GM18508 (cell line): Measurements from ENCODE around the gene TMEM69.
"Not testable (repeated sequence)": the region's sequence is repeated elsewhere in the genome, so short reads cannot be mapped to it uniquely, and the experiment has no call there.

Experiments used
- ATAC-seq: cut with Tn5 transposase; IDR thresholded peaks from one replicate; pipeline ENCODE4 v1.9.1; 2021; ENCODE audit warnings: moderate number of reproducible peaks; ENCODE audit not compliant: insufficient read depth, unreplicated experiment

Gene TMEM69

GRCh38 chr1:45687754-45688740 is at the start of gene TMEM69:
Gene TMEM69, plus strand, starts transcription at chr1:45688181. Its CDS starts 2,888 bp downstream, at chr1:45691069.
- no peak for ATAC-seq

DNA sequence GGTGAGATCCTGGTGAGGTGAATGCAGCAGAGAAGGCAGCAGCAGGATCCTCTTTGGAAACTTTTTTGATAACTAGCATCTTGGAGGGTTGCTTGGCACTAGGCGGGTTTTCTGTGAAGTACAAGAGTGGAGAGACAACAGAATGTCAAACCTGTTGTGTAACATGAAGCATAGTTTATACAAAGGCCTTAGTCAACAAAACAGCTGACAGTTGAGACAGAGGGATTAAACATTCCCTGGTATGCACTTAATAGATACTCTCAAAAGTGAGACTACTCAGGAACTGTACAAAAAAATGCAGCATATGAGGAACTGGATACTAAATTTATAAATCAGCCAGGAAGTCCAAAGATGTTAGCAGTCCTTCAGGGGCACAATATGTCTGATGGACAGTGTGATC is 47.7 kb upstream of the TMEM69 start:
- ATAC-seq: no peak

DNA sequence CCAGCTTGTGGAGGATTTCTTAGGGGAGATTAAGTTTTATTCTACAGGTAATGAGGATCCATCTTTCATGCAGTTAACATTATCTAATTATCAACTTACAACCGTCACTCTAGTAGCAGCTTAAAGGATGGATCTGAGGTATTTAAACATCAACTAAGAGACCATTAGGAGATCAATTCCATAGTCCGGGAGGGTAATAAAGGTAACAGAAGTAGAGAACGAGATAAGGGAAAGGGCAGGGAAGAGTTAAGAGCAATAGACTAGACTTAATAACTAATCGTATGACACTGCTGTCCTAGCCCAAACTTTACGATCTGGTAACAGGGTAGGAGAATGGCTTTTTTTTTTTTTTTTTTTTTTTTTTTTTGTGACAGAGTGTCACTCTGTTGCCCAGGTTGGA is 44.7 kb upstream of the TMEM69 start:
- ATAC-seq: no peak

DNA sequence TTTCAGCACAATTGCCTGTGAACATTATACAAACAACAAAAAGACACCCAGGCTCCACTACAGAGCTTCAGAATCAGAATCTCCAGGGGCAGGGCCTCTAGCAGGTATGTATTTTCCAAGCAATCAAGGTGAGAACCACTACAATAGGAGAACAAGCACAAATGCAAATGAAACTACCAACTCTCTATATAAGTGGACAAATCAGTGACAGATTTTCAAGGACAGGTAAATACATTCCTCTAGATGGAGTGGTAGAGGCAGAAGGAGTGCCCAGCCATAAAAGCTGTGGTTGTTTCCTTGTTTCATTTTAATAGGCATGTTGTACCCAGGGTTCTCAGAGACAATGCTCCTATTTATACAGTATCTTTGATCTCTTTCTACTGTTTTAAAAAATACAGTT is 44.0 kb upstream of the TMEM69 start:
- ATAC-seq: no peak

DNA sequence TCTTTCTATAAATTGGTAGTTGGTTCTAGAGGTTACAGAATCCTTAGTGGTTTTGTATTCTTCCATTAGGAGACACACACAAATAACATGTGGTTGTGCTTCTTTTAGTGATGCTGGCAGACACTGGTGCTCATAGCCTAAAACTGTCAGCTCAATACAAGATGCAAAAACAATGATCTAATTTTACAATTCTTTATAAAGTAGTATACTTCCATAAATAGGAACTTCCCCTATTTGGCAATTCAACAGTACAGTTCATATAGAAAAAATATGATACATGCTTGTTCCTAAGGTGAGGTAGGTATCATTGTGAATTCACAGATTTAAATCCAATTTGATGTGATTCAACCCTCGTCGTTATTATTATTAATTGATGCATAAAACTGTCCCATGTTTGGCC is 43.3 kb upstream of the TMEM69 start:
- no peak for ATAC-seq

- no peak for ATAC-seq
These were observed 40.5 kb upstream of the TMEM69 start for GRCh38 chr1:45647248-45648021.

- no peak for ATAC-seq
These were observed 33.3 kb upstream of the TMEM69 start for GRCh38 chr1:45654540-45655280.

DNA sequence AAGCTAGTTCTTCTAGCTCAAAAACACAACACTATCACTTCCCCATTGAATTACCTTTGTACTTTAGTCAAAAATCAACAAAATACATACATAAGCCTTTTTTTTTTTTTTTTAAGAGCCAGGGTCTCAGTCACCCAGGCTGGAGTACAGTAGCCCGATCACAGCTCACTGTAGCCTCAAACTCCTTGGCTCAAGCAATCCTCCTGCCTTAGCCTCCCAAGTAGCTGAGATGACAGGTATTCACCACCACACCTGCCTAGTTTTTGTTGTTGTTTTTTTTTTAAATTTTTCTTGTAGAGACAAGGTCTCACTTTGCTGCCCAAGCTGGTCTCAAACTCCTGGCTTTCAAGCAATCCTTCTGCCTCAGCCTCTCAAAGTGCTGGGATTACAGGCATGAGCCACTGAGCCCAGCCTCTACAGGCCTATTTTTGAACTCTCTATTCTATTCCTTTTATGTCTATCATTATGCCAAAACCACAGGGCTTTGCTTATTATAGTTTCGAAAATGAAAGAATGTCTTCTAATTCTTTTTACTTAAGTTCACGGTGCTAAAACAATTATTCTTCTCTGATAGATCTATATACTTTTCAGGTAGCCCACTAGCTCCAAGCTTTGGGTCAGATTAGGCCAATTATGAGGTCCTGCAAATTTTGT is 31.3 kb upstream of the TMEM69 start:
- no peak for ATAC-seq

DNA sequence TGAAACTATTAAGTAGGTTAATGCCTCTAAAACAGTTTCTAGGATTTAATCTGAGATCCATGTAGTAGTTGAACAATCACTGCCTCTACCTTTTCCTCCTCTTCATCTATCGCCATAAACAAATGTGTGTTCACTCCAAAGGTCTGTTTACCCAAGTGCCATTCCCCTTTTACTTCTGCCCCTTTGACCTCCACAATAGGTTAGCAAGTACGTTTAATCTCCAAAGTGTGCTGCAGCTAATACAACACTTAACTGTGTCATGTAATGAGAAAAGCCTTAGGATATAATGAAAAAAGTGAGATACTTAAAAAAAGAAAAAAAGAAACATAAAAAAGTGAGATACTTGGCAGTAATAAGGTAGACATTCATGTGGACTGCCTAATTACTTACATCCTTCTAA is 29.8 kb upstream of the TMEM69 start:
- no peak for ATAC-seq

DNA sequence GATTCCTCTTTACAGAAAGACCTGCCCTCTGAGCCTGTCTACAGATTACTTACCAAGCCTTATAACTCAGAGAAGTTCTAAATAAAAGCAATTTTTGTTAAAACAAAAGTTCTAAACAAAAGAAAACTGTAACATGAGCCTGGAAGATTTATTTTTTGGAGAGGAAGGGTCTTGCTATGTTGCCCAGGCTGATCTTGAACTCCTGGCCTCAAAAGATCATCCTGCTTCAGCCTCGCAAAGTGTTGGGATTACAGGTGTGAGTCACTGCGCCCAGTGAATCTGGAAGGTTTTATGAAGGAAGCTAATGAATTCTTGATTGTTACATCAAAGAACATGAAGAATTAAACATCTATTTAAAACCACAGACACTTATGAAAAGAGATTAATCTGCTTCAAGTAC is 28.8 kb upstream of the TMEM69 start:
- ATAC-seq: no peak

DNA sequence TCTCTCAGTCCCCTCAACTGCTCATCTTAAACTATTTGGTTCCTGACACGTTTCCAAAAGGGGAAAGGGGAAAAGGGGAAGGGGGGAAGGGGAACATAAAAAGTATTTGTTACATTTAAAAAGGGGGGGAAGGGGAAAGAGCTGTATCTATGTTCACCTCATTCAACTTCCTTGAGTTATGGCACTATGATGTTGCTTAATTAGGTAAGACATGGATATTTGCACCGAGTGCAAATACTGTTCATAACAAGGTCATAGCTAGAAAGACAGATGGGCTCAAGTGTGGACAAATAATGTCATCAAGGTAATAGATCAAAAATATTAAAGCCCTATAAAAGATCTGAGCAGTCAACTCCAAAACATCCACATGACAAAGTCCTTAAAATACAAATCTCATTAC is 27.6 kb upstream of the TMEM69 start:
- no peak for ATAC-seq

GRCh38 chr1:45666836-45667235 is 21.1 kb upstream of the TMEM69 start:
- no peak for ATAC-seq

- ATAC-seq: no peak
These were observed 20.5 kb upstream of the TMEM69 start for GRCh38 chr1:45667321-45668111.

GRCh38 chr1:45668526-45668925 is 19.5 kb upstream of the TMEM69 start:
- ATAC-seq: no peak

GRCh38 chr1:45669379-45669778 is 18.6 kb upstream of the TMEM69 start:
- ATAC-seq: no peak

DNA sequence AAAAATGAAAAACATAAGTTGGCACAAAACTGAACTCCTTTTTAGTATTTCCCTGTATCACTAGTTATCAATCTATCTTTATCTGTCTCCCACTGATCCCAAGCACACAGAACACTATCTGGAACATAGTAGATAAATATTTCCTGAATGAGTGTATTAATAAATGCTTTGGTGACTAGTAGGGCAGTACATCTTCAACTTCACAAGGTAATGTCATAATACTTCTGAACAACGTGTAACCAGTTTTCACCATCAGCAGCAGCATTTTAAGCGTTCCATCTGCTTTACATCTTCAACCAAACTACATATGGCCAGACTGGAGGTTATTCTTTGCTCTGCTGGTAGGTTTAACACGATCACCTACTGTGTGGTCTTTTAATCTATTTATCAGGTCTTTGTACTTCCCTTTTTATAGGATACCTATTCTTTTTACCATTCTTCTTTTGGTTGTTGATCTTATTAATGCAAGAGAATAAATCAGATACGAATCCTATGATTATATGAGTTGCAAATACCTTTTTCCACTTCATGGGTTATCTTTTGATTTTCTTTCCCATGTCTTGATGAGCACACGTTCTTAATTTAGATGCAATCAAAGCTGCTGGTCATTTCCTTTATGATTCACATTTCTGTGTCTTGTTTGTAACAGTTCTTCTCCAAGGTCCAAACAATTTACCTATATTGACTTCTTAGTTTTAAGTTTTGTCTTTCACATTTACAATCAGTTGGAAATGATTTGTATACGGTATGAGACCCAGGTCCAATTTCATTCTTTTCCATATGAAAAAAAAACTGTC is 17.9 kb upstream of the TMEM69 start:
- ATAC-seq: no peak

DNA sequence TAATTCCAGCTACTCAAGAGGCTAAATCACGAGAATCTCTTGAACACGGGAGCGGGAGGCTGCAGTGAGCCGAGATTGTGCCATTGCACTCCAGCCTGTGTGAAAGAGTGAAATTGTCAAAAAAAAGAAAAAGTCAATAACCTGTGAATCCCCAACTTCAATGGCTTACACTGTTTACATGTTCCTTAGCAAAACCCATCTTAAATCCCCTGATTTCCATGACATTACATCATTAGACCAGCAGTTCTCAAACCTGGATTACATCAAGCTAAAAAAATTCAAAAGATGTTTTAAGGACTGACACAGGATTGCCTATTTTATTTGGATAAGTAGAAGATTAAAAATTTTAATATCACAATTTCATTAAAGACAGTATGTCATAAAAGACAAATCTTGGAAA is 14.0 kb upstream of the TMEM69 start:
- no peak for ATAC-seq

DNA sequence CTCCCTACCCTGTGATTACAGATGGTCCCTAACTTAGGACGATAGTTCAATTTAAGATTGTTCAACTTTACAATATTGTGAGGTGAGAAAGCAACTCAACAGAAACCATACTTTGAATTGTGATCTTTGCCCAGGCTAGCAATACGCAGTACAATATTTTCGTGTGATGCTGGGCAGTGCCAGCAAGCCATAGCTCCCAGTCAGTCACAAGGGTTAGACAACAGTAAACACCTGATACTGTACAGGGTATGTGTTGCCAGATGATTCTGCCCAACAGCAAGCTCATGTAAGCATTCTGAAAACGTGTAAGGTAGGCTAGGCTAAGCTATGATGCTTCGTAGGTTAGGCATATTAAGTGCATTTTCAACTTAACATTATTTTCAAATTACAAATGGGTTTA is 13.5 kb upstream of the TMEM69 start:
- no peak for ATAC-seq

GRCh38 chr1:45676553-45676952 is 11.4 kb upstream of the TMEM69 start:
- not testable (repeated sequence) for ATAC-seq
